ENCODE data around the gene AHRR.
"Not testable (repeated sequence)": the region's sequence is repeated elsewhere in the genome, so short reads cannot be mapped to it uniquely, and the experiment has no call there.

Gene AHRR

GRCh38 chr5:376799-377325 lies 55.3 kb downstream of the AHRR start:
- no peak for DNase-seq (ENCODE audit: low read depth in 2 of 2, low spot score in 1 of 2)

GRCh38 chr5:377326-377981 lies 55.9 kb downstream of the AHRR start:
- DNase-seq (ENCODE audit: low read depth in 2 of 2, low spot score in 1 of 2): no peak

- DNase-seq (ENCODE audit: low read depth in 2 of 2, low spot score in 1 of 2): no peak
Measured at GRCh38 chr5:378301-378891, 56.9 kb downstream of the AHRR start.

- no peak for DNase-seq (ENCODE audit: low read depth in 2 of 2, low spot score in 1 of 2)
Measured at GRCh38 chr5:378976-379742, 57.6 kb downstream of the AHRR start.

GRCh38 chr5:380701-381309 lies 59.3 kb downstream of the AHRR start:
- DNase-seq (ENCODE audit: low read depth in 2 of 2, low spot score in 1 of 2): no peak

GRCh38 chr5:383066-383465 lies 61.6 kb downstream of the AHRR start:
- DNase-seq (ENCODE audit: low read depth in 2 of 2, low spot score in 1 of 2): no peak

- no peak for DNase-seq (ENCODE audit: low read depth in 2 of 2, low spot score in 1 of 2)
Measured at GRCh38 chr5:383621-384020, 62.1 kb downstream of the AHRR start.

GRCh38 chr5:384576-384975 lies 63.1 kb downstream of the AHRR start:
- DNase-seq (ENCODE audit: low read depth in 2 of 2, low spot score in 1 of 2): not testable (repeated sequence)

GRCh38 chr5:385321-385720 lies 63.8 kb downstream of the AHRR start:
- DNase-seq (ENCODE audit: low read depth in 2 of 2, low spot score in 1 of 2): no peak

- no peak for DNase-seq (ENCODE audit: low read depth in 2 of 2, low spot score in 1 of 2)
Measured at GRCh38 chr5:386432-387341, 65.2 kb downstream of the AHRR start.

- DNase-seq (ENCODE audit: low read depth in 2 of 2, low spot score in 1 of 2): no peak
Measured at GRCh38 chr5:387491-388265, 66.2 kb downstream of the AHRR start.

GRCh38 chr5:388266-389196 lies 67.0 kb downstream of the AHRR start:
- no peak for DNase-seq (ENCODE audit: low read depth in 2 of 2, low spot score in 1 of 2)

GRCh38 chr5:389197-389821 lies 67.8 kb downstream of the AHRR start:
- no peak for DNase-seq (ENCODE audit: low read depth in 2 of 2, low spot score in 1 of 2)

GRCh38 chr5:389891-390622 lies 68.5 kb downstream of the AHRR start:
- DNase-seq (ENCODE audit: low read depth in 2 of 2, low spot score in 1 of 2): no peak

- no peak for DNase-seq (ENCODE audit: low read depth in 2 of 2, low spot score in 1 of 2)
Measured at GRCh38 chr5:390623-391491, 69.3 kb downstream of the AHRR start.

GRCh38 chr5:392431-392988 lies 71.0 kb downstream of the AHRR start:
- peak in 1 of 2 donors; percentile 20 for DNase-seq (ENCODE audit: low read depth in 2 of 2, low spot score in 1 of 2)

Data from stimulated activated CD8-positive, alpha-beta memory T cell treated with anti-CD3 and anti-CD28 coated beads, Interleukin-4, amount 100 ng/mL, for 1 hour (primary cell).